ENCODE results near the gene ZNF862.

DNA sequence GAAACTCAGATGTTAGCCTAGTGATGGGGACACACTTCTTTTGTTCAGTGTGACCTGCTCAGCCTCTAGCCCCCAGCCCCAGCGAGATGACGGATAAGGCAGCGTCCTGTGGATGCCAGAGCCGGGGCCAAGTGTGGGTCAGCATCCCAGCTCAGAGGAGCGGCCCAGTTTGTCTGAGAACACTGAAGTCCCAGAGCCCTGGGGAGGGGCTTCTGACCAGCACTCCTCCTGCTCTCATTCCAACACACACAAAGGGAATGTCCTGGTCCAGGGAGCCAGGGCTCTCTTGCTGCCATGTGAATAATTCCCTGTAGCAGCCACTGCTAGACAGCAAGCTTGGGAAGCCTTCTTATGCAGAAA is 31.1 kb downstream of the ZNF862 start:
- TF ChIP-seq, protein P1, sequence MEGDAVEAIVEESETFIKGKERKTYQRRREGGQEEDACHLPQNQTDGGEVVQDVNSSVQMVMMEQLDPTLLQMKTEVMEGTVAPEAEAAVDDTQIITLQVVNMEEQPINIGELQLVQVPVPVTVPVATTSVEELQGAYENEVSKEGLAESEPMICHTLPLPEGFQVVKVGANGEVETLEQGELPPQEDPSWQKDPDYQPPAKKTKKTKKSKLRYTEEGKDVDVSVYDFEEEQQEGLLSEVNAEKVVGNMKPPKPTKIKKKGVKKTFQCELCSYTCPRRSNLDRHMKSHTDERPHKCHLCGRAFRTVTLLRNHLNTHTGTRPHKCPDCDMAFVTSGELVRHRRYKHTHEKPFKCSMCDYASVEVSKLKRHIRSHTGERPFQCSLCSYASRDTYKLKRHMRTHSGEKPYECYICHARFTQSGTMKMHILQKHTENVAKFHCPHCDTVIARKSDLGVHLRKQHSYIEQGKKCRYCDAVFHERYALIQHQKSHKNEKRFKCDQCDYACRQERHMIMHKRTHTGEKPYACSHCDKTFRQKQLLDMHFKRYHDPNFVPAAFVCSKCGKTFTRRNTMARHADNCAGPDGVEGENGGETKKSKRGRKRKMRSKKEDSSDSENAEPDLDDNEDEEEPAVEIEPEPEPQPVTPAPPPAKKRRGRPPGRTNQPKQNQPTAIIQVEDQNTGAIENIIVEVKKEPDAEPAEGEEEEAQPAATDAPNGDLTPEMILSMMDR (IDR thresholded peaks at IDR 0.05), result no peak
- no peak for TF ChIP-seq POLR2A (IDR thresholded peaks at IDR 0.05)

All from Peyer's patch (tissue), 4 donors.